NCI-H1417 treated with DMSO at 0.1 percent for 48 hours (cell line): Measurements from ENCODE around the gene GABARAPL2.
A peak's percentile ranks its signal among the peaks of the same experiment; 100 is the strongest.
"Not testable (repeated sequence)": the region's sequence is repeated elsewhere in the genome, so short reads cannot be mapped to it uniquely, and the experiment has no call there.

Experiments used
- DNase-seq: peaks from one replicate; lab custom pipeline; 2025; lab: John Stamatoyannopoulos, UW

GABARAPL2 gene, protein sequence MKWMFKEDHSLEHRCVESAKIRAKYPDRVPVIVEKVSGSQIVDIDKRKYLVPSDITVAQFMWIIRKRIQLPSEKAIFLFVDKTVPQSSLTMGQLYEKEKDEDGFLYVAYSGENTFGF

DNA sequence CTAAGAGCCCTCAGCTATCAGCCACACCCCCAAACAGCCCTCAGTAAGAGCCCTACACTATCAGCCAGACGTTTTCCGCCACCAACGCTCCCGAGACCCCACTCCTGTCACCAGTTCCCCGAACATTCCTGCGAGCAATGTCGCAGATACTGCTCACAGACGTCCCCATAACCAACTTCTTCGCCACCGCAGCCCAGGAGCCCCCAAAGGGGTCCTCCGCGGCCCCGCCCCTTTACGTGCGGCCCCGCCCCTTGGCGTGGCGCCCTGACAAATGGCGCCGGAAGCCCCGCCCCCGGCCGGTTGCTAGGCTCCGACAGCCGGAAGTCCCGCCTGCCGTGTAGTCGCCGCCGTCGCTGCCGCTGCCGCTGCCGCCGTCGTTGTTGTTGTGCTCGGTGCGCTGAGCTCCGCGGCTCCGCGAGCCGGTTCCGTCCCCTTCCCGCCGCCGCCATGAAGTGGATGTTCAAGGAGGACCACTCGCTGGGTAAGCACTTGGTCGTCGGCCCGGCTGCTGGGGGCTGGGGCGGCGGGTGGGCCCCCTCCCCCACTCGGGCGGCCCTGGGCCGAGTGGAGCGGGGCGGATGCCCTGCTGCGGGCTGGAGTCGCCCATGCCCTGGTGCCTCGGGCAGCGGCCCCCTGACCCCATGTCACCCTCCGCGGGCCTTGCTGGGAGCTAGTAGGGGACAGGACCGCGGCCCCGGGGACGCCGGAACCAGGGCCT, at the start of gene GABARAPL2:
Gene GABARAPL2, plus strand, starts transcription at position 340 of the 718 bp plus-strand sequence. Its CDS starts 108 bp downstream, at position 448.
- DNase-seq: peak; percentile 17

DNA sequence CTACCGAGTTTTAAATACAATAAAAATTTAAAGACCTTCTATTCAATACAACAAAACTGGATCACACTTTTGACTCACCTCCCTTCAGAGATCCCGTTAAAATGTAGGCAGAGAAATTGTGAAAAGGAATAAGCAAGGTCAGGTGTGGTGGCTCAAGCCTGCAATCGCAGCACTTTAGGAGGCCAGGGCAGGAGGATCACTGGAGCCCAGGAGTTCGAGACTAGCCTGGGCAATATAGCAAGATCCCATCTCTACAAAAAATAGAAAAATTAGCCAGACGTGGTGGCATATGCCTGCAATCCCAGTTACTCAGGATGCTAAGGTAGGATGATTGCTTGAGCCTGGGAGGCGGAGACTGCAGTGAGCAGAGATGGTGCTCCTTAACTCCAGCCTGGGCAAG, 47.0 kb upstream of the GABARAPL2 start:
- DNase-seq: no peak

DNA sequence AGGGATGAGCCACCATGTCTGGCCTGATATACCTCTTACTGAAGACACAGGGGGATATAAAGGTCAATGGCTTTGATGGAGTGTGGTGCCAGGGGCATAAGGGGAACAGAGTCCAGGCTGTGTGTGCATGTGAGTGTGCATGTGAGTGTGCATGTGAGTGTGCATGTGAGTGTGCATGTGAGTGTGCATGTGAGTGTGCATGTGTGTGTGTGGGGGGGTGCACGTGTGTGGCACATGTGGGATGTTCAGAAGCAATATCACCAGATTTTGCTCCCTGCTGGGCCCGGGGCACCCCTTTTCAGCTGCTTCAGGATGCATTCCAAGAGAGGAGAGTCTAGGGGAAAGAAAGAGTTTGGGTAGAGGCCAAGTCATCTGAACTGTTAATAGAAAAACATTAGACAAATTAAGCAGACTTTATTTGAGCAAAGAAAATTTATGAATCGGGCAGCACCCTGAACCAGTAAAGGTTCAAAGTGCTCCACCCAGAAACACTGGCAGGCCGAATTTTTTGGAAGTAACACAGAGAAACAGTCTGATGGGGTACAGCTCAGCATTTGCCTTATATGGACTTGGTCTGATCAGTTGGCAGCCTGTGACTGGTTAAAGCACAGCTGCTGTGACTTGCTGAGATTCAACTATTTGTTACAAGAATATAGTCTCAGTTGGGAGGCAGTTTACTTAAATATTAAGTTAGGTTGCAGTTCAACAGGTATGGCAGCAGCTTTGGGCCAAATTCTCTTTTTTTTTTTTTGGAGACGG, 40.0 kb upstream of the GABARAPL2 start:
- no peak for DNase-seq

DNA sequence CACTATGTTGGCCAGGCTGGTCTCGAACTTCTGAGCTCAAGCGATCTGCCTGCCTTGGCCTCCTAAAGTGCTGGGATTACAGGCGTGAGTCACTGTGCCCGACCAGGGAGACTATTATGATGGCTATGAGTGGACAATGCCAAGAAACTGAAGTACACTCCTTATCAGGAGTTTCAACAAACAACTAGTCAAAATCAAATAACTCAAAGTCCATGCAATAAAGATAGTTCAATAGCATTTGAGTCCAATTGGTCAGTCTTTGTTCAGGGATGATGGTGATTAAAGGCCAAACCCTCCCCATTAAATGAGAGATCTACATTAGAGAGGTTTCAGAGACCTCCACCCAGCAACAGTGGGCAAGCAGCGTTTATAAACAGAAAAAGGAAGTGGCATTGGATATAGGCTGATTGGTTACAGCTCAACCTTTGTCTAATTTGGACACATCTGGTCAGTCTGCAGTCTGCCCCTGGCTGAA, 38.3 kb upstream of the GABARAPL2 start:
- no peak for DNase-seq

DNA sequence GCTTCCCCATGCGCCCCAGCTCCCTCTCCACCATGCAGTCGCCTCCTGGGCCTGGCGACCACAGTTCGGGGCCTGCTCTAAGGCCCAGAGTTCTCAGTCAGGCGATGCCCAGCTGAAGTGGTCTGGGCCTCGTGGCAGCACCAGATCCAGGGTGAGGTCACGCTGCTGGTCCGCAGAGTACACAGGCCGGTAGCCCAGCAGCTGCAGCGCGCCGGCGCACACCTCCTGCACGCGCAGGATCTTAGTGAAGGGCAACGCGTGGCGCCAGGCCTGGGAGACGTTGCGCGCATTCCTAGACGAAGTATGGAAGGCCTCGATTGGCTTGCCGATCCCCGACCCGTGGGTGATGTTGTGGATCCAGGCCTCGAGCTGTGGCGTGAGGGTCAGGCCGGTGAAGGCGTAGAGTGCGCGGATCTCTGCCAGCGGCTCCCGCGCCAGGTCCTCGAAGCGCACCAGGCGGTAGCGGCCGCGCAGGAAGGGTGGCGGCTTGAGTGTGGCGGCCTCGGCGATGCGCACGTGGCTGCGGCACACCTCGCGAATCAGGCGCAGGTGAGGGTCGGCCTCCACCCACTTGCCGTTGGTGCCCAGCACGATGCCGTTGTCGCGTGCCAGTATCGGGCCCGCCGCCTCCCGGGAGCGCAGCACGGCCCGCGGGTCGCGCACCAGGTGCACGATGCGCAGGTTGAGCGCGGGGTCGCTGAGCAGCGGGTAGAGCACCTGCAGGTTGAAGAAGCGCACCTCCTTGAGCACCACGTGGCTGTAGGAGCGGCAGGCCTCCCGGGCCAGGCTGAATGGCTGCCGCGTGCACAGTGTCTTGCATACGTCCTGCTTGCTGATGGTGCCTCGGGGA, 36.9 kb upstream of the GABARAPL2 start:
- DNase-seq: no peak

DNA sequence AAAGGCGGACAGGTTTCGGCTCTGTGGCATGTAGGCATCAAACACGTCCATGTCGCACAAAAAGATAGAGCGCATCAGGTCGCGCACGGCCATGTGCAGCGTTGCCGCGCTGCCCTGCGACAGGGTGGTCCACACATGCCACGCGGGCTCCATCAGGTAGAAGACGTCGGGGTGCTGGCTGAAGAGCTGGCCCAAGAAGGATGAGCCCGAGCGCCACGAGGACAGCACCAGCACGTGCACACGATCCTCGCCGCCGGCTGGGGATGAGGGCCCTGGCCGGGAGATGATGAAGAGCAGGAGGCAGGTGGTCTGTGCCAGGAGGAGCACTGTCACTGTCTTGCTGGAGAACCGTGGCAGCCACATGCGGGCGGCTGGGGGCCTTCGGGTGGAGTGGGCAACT, 36.2 kb upstream of the GABARAPL2 start:
- DNase-seq: no peak

DNA sequence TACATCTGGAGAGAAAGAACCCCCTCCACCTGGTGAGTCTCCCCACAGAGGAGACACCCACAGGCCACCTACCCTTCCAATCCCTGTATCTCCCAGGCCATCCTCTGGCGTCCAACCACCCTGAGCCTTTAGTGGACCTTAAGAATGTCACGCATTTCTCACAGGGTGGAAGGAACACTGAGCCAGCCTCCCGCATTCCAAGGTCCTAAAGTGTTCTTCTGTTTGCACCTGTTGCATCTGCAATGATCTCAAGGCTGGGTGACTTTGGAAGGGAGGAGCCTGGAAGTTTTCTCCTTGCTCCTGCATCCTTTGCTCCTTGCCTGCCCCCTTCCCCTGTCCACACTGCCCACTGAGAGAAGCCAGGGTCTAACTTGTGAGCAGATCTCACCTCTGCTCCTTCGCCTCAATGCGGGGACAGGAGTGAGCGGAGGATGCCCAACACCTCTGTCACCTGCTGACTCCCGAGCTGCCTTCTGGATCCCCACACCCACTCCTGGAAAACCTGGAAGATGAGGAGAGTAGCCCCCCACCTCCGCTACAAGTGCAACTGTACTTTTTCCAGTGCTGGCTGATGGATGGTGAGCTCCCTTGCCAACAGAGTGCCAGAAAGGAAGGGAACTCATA, 33.9 kb upstream of the GABARAPL2 start:
- DNase-seq: no peak

DNA sequence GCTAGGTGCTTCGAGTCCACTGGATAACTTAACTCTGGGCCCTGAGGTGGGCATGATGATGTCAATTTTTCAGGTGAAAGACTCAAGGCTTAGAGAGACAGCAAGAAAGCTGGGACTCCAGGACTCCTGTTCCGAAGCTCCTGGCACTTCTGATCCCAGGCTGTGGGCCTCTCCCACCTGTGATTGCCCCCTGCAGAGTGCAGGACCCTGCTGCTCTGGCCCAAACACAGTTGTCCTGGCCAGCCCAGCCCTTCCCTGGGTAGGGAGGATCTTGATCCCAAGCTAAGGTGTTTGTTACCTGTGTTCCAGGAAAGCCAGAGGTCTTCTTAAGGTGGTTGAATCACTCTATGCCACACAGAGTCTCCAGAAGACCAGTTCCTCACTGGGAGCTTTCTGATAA, 33.4 kb upstream of the GABARAPL2 start:
- DNase-seq: no peak

DNA sequence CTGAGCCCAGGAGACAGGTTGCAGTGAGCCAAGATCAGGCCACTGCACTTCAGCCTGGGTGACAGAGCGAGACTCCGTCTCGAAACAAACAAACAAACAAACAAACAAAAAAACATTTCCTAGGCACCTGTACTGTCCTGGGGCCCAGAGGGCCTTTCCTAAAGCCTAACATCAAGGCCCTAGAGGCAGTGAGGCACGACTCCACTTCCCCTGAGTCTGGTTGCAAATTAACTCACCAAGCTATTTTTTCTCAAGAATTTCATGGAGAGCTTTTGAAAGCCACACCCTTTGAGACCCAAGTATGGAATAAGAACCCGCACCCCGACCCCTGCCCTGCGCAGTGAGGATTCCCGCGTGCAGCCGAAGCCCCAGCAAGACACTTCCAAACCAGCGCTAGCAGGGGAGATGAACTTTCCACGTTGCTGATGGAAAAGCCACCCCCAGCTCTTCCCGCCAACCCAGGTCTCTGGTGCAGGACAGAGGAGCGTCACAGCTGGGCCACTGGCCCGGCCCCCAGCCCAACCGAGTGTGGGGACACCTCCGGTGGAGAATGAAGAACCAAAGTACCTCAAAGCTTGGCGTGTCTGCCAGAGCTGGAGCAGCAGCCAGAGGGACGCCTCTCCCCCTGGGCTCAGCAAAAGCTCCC, 31.5 kb upstream of the GABARAPL2 start:
- DNase-seq: no peak

DNA sequence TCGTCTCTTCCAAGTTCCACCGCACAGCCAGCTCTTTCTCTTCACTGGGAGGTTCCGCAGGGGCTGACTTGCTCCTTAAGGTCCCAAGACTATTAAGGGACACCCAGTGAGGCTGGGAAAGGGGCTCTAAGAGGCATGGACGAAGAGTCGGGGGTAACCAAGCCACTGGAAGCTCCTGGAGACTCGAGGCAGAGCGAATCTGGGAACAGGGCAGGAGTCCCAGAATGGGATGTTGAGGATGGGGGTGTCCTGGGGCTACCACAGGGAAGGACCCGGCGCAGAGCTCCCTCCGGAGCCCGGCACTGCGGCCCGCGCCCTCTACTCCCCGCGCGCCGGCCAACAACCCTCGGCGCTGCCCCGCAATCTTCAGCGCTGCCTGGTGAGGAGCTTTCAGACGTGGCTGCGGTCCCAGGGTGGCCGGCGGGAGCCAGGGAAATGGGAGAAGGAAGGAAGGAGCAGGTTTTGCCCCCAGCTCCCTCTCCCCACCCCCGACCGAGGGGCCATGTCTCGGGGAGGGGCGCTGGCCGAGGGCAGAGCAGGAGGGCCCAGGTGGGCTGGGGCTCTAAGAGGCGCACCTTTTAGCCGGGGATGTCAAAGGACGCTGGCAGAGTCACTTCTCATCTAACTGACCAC, 30.9 kb upstream of the GABARAPL2 start:
- DNase-seq: no peak

DNA sequence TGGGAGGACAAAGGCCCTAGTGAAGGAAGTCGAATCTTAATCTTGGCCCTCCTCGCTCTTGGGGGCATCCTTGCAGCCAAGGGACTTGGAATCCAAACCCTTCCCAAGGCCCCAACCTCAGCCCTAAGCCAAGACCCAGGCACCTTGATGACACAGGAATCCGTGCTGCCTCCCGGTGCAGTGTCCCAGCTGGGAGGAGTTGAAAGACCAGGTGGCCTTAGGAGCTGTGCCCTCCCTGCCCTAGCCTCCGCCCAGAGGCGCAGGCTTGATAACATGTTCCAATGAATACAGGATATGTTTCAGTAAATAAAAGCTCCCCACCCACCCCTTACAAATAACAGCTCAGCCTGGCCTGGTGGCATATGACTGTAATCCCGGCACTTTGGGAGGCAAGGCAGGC, 30.3 kb upstream of the GABARAPL2 start, which contains the start of gene CHST5:
Gene CHST5, minus strand, starts transcription at position 208 of the 400 bp plus-strand sequence. CDS start 5,724 bp downstream, outside the sequence.
- DNase-seq: no peak

DNA sequence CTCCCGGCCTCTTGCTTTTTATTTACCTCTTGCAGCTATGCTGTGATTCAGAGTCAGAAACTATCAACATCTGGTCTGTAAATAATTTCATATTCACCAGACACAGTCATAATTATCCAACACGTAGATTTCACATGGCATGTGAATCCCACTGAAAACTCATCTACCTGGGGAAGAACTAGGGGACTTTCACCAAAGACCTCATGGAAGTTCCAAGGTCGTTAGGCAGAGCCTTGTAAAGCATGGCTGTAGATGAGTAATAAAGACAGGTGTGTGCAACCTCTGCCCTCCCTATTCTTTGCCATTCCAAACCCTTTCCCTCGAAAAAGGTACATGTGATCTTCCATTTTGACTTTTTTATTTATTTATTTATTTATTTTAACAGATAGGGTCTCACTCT, 28.4 kb upstream of the GABARAPL2 start:
- no peak for DNase-seq

DNA sequence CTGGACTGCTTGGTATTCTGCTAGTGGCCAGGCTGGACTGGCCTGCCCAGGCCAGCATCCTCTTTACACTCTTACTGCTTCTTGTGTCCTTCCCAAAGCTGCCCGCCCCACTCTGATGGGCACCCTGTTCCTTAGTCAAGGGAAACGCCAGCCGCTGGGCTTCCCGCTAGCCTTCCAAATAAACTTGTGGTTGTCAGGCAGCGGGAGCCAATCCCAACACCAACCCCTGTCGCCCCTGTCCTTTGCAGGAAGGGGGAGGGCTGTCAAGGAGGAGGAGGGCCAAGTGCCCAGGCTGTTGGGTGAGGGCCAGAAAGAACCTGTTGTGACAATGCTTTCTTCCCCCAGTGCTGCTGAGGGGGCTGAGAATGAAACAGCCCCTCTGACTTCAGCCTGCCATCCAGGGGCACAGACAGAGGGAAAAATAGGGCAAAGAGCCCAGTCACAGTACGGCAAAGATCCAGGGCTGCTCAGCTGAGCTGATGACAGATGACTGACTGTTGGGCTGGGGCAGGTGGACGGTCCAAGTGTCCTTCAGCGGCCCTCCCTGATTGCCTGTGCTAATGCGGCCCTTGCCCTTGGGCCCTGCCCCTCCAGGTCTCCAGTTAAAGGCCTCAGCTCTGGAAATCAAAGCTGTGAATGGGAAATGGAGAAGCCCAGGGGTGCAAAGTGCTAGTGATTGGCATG, 27.2 kb upstream of the GABARAPL2 start:
- not testable (repeated sequence) for DNase-seq

DNA sequence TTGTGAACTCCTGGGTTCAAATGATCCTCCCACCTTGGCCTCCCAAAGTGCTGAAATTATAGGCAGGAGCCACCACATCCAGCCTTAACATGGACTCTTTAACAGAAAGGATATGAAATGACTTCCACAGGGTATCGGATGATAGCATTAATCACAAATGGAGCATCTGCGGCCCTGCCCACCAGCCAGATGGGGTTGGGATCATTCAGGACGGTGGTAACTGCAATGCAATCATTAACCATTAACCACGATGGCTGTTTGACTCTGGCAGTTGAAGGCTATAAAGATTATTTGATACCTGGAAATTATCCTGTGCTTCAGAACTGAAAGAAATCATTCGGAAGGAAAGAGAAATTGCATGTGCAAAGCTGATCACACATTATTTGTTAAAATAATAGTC, 24.9 kb upstream of the GABARAPL2 start:
- no peak for DNase-seq

DNA sequence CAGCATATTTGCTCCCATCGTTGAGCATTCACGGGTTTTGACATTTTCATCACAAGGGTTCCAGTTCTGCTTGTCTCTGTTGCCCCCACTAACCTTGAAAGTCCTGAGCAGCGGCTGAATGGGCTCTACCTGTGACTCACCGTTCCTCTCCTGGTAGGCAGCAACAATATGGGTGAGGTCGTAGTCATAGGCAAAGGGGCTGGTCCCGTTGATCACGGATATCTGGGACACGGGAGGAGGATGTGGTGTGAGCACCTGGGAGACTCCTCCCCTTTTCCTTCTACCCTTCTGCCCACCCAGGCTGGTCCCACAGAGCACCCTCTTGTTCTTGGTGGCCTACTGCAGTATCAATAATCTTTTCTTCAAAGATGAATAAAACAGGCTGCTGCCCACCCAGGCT, 23.7 kb upstream of the GABARAPL2 start:
- not testable (repeated sequence) for DNase-seq

DNA sequence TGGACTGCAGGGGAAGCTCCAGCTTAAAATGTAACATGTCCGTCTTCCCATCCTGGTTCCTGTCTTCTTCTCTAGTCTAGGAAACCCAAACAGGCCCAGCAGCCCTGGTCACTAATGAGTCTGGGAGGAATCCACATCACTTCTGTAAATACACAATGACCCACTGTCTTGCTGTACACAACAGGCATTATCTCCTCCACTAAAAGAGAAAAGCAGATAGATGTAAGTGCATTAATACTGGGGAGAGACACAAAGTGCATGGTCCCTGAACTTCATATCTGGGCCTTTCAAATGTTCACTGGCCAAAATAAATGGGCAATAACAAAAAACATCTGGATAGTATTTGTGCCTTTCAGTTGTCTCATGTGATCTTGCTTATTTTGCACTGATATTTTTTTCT, 20.3 kb upstream of the GABARAPL2 start:
- not testable (repeated sequence) for DNase-seq

DNA sequence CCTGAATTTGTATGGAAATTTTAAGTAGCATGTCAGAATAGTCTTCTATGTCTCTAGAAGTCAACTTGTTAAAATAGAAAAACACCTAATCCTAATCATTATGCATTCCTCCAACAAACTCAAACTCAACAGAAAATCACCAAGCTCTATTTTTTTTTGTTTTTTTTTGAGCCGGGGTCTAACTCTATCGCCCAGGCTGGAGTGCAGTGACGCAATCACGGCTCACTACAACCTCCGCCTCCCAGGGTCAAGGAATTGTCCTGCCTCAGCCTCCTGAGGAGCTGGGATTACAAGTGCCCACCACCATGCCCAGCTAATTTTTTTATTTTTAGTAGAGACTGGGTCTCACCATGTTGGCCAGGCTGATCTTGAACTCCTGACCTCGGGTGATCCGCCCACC, 19.9 kb upstream of the GABARAPL2 start:
- no peak for DNase-seq

DNA sequence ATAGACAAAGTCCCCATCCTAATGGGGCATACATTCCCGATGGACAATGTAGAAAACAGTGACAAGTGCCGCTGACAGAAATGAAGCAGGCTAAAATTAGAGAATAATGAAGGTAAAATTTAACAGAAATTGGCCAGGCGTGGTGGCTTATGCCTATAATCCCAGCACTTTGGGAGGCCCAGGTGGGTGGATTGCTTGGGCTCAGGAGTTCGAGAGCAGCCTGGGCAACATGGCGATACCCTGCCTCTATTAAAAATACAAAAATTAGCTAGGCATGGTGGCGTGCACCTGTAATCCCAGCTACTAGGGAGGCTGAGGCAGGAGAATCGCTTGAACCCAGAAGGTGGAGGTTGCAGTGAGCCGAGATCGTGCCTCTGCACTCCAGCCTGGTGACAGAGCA, 17.7 kb upstream of the GABARAPL2 start:
- not testable (repeated sequence) for DNase-seq

DNA sequence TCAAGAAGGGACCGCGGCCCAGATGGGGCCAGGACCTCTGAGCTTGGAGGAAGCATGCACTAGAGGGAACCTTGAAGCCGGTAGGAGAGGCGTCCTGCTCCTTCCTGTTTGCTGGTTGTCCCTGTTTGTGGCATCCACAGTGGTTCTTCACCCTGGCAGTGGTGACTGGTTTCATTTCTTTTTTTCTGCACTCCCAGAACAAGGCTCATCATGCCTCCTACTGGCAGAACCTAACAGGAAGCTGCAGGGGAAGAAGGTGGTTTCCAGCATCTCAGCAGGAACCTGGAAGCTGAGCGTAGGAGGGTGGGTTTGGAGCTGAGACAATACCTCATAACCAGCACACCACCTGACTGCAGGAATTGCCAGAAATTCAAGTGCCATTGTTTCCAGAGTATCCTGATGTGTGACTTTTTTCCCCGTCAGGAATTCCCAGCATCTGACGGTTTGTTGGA, 15.9 kb upstream of the GABARAPL2 start:
- DNase-seq: no peak

DNA sequence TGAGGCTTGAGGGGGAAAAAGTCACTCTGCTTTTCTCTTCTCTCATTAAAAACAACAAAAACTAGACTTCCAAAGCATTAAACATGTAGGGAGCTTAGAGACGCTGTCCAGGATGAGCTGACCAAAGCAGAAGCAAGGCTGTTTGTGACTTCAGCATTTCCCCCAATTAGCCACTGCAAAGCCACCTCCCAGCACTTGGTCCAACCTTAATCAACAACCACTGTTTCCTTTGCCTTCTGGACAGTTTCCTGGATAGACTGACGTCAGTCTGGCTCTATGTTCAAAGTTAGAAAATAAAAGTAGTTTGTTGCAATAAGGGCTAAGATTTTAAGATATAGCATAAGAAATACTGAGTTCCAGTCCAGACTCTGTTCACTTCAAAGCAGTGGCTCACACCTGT, 13.2 kb upstream of the GABARAPL2 start:
- DNase-seq: no peak
